HL-60/S4 (cell line): Measurements from ENCODE around the gene PLSCR1.
"Not testable (repeated sequence)": the region's sequence is repeated elsewhere in the genome, so short reads cannot be mapped to it uniquely, and the experiment has no call there.

Experiments used
- in situ Hi-C: fragments of 300-500 bp; cut with MboI; formaldehyde crosslinking; loops from 2 replicates; pipeline ENCODE4 v1.14.3; 2022; ENCODE audit warnings: low sequenced_read_pairs

The PLSCR1 gene

DNA sequence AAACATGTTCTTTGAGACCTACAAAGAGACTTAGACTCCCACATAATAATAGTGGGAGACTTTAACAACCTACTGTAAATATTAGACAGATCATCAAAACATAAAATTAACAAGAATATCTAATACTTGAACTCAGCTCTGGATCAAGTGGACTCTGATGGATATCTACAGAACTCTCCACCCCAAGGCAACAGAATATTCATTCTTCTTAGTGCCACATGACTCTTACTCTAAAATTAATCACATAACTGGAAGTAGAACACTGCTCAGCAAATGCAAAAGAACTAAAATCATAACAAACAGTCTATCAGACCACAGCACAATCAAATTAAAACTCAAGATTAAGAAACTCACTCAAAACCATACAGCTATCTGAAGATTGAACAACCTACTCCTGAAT is 59.1 kb downstream of the PLSCR1 start:
- in situ Hi-C loops = no loop called here

DNA sequence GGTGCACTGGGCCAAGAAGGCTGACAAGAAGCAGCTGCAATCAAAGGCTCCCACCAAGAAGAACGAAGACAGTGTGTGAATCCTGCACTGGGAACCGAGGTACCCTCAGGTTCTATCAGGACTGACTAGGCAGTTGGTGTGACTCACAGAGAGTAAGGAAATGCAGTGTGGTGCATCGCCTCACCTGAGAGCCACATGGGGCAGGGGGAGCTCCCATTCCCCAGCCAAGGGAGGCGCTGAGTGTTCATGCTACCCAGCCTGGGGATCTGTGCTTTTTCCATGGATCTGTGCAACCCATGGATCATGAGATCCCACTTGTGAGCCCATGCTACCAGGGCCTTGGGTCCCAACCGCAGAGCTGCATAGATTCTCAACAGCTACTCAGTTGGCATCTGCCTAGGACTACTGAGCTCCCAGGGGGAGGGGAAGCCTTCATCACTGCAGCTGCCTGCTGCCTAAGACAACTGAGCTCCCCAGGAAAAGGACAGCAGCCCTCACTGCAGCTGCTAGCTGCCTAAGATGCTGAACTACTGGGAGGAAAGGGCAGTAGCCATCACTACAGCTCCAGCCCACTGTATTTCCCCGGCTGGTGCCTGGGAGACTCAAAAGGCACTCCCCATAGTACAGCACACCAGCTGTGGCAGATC is 68.2 kb downstream of the PLSCR1 start:
- in situ Hi-C loops = no loop called here

DNA sequence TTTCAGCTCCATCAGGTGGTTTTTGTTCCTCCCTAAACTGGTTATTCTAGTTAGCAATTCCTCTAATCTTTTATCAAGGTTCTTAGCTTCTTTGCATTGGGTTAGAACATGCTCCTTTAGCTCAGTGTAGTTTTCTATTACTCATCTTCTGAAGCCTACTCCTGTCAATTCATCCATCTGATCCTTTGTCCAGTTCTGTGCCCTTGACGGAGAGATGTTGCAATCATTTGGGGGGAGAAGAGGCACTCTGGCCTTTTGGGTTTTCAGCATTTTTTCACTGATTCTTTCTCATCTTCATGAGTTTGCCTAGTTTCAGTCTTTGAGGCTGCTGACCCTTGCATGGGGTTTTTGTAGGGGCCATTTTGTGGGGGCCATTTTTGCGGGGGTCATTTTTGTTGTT is 69.4 kb downstream of the PLSCR1 start:
- in situ Hi-C loops = not testable (repeated sequence)

DNA sequence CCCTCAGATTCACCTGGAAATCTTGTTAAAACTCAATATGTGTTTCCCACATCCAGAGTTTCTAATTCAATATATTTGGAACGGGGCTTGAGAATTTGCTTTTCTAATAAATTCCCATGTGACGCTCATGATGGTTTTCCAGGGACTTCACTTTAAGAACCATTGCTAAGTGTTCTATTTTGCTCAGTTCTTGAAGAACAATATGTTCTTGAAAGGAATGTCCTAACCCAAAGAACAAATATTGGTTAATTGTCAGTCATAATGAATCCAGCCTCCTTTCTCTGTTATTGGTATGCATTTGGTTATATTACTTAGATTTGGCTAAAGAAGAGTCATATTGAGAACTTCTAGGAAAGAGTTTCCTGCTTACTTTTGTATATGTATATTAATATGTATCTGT is 70.7 kb downstream of the PLSCR1 start:
- in situ Hi-C loops = no loop called here

DNA sequence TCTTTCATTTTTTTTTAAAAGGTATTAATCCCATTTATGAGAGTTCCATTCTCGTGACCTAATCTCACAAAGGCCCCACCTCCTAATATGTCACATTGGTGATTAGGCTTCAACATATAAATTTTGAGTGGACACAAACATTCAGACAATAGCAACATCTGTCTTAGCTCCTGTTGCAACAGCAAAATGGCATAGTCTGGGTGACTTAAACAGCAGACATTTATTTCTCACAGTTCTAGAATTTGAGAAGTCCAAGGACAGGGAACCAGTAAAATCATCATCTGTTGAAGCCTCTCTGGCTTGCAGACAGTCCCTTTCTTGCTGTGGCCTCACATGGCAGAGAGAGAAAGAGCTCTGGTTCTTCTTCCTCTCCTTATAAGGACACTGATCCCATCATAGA is 71.8 kb downstream of the PLSCR1 start:
- in situ Hi-C loops = no loop called here

DNA sequence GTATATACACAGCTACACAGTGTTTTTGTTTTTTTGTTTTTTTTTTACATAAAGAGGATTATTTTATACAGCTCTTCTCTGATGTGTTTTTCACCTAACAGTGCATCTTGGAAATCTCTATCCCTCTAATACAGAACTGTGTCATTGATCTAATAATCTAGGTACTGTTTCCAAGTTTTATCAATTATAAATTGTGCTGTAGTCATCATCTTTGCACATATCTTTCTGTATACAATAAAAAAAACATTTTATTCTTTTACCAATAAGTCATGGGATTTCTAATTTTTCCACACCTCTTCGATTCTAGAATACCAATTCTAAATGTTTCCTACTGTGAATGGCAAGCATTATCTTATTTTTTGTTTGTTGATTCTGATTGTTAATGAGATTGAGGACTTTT is 73.4 kb downstream of the PLSCR1 start:
- in situ Hi-C loops = no loop called here

DNA sequence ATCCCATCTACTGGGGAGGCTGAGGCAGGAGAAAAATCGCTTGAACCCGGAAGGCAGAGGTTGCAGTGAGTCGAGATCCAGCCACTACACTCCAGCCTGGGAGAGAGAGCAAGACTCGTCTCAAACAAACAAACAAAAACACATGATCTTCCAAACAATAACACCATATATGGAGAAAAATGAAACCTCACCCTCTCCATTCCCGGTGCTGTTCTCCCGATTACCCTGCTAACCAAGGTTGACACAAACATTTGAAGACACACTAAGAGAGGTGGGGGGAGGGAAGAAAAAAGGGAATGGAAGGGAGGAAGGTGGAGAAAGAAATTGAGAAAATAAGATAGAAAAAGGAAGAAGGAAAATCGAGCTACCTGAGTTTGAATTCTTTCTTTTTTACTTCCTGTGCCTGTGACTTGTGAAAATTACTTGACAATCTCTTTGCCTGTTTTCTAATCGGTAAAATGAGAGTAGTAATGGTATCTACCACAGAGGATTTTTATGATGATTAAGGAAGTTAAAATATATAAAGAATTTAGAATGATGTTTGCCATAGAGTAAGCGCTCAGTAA is 73.9 kb downstream of the PLSCR1 start:
- in situ Hi-C loops = no loop called here

DNA sequence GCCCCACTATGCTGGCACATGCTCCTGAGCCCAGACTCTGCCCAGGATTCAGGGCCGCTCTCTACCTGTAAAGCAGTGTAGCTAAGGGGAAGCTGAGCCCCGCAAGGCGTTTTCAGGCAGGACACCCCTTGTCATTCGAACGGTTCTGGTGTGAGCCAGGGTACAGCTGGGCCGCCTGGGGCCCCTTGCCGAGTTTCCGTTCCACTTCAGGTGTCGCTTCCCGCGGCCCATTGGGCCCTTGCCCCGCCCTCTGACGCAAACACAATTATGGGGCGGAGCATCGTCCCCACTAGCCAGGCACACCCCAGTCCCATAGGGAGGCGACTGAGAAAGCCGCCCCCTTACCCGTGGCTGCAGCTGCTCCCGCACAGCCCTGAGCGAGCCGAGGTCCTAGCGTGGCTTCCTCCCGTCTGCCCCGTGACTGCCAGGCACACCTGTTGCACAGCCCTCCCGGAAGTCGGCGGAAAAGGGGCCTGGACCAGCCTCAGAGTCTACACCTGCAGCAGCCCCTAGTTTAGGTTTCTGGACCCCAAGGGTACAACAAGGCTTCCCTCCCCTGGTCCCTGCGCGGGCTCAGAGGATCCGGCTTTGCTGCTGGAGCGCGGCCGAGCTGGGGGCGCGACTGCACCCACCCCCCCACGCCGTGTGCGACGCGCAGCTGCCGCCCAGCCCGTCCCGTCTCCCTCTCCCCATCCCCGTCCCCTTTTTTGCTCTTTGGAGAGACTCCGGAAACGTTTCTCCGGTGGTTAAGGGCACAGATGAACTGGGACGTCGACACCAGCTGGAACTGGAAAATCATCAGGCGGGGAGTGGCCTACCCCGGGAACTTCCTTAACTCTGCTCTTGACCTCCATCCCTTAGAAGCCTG is 75.0 kb downstream of the PLSCR1 start, which contains the start of gene PLSCR2:
Gene PLSCR2 (minus strand): TSS at position 412 of the 868 bp plus-strand sequence. CDS start 9,657 bp downstream, outside the sequence.
- in situ Hi-C loops = no loop called here

DNA sequence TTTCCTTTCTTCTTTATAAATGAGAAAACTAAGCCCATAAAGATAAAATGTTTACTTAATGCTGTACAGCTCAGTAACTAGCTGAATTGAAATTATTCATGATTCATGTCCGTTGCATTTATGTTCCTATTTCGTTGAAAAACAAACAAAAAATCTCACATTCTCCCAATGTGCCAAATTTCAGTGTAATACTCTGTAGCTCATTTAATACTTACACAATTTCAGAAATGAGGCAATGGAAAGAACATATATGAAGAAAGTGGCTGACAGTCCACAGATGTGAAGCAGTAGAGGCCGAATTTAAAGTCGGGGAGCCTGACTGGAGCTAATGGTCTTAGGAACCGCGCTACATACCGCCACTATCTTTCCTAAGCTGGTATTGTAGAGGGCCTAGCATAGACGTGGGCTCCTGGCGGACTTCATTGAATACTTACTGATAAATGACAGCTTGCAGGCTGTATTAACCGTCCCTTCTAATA is 75.7 kb downstream of the PLSCR1 start:
- in situ Hi-C loops = no loop called here

DNA sequence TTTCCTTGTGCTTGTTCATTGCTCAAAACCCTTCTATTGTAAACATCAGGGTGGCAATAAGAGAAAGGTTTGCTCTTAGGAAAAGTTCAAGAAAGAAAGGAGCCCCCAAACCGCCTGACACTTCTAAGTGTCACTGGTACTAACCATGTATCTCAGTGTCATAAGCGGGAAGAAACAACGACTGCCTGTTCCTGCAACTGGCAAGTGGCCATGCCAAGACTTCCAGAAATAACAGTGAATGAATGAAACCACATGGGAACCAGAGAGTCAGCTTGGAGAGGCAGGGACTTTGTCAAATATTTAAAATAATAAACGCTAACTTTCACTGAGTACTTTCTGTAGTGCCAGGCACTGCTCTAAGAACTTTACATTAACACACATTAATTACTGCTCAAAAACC is 76.2 kb downstream of the PLSCR1 start:
- in situ Hi-C loops = no loop called here

DNA sequence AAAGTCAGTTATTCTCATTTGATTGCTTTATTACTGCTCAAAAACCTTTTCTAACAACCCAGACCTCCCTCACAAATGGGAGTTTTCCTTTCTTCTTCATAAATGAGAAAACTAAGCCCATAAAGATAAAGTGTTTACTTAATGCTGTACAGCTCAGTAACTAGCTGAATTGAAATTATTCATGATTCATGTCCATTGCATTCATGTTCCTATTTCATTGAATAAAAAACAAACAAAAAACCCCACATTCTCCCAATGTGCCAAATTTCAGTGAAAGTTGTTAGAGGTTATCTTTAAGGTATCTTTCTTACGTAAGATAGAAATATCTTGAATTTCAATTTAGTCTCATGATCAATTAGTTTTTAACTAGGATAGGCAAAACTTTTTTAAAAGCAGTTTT is 77.8 kb downstream of the PLSCR1 start:
- in situ Hi-C loops = no loop called here

DNA sequence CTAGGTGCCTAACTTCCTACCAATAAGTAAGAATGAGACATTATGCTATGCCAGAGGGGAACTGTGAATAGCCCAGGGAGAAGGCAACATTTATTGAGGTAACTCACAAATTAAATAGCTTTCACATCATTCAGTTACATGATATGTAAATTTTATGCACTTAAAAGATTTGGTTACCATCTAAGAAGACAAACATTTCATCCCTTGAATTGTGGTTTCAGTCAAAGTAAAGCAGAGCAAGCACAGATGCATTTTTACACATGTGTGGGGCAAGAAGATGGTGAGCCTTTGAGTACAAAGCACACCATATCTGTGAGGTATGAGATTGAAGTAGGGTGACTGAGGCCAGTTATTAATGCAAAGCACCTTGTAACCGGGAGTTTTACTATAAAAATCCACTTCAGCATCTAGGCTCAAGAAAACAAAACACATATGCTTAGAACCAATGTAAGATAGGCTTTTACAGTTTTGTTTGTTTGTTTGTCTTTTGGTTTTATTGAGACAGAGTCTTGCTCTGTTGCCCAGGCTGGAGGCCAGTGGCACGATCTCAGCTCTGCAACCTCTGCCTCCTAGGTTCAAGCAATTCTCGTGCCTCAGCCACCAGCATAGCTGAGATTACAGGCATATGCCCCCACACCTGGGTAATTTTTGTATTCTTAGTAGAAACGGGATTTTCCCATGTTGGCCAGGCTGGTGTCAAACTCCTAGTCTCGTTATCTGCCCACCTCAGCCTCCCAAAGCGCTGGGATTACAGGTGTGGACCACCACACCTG is 78.5 kb downstream of the PLSCR1 start:
- in situ Hi-C loops = no loop called here
